HepG2 (cell line): Measurements from ENCODE around the gene AK4. TPM values are rescaled to one million over a fixed set of nuclear protein-coding genes. Genes with fewer than 3 reads are reported as not detected.

ENCODE experiments used
- ATAC-seq: fragments of 200-7000 bp; cut with Tn5 transposase; 3 replicates; pipeline ENCODE4 v1.9.1; 2020; ENCODE audit warnings: mild to moderate bottlenecking, moderate library complexity
- BruUV-seq: library from RNA; stranded (reverse); fragments of 400-500 nt; replicated peaks from 2 replicates; lab custom pipeline; 2021; lab: Mats Ljungman, UMichigan
- CTCF ChIA-PET: fragments of 300-600 bp; formaldehyde crosslinking; extraction: SDS; loops from one replicate; lab custom pipeline; 2021; ENCODE audit warnings: low total read pairs, inconsistent platforms, low intra/inter-chr PET ratio; lab: Yijun Ruan, JAX
- POLR2A ChIA-PET: fragments of 350-600 bp; sonication (Branson Sonifier 250); formaldehyde crosslinking; loops from one replicate; lab custom pipeline; 2020; ENCODE audit warnings: antibody characterized with exemption, inconsistent platforms; lab: Yijun Ruan, JAX
- DNase-seq: peaks from one replicate; pipeline ENCODE4 v3.0.0-alpha.2; 2015; ENCODE audit warnings: low spot score
- FAIRE-seq: peaks from 3 replicates; lab custom pipeline; 2011; peaks lifted over from hg19 to GRCh38; lab: Jason Lieb, UNC
- H2AFZ ChIP-seq: one replicate; pipeline ENCODE4 v1.6.1; 2011; ENCODE audit warnings: low read length, inconsistent platforms
- H3K27ac ChIP-seq: fragments of 300-600 bp; 3 replicates; pipeline ENCODE4 v1.8.0; 2011; ENCODE audit warnings: mixed run types, mild to moderate bottlenecking, mixed read lengths, low read length, inconsistent platforms; ENCODE audit not compliant: insufficient read depth; ENCODE audit errors: extremely low read length
- H3K27me3 ChIP-seq, 2 experiments: fragments of 200-600 bp in 1 of 2; 2 replicates in 1 of 2; 3 replicates in 1 of 2; pipeline versions ENCODE4 v1.6.0 to v1.8.0; 2011; ENCODE audit warnings: low read length in 2 of 2, mild to moderate bottlenecking in 2 of 2, moderate library complexity in 2 of 2, inconsistent platforms in 1 of 2; ENCODE audit not compliant: insufficient read depth in 2 of 2, control insufficient read depth in 1 of 2
- H3K36me3 ChIP-seq, 2 experiments: fragments of 200-600 bp in 1 of 2; replicated peaks in 1 of 2; 2 replicates in 1 of 2; 3 replicates in 1 of 2; pipeline versions ENCODE4 v1.5.1 to v1.8.0; 2011; ENCODE audit warnings: low read length in 2 of 2, inconsistent platforms in 1 of 2; ENCODE audit not compliant: insufficient read depth in 2 of 2, control insufficient read depth in 1 of 2
- H3K4me1 ChIP-seq: 2 replicates; pipeline ENCODE4 v1.5.1; 2012; ENCODE audit warnings: low read length, inconsistent platforms; ENCODE audit not compliant: insufficient read depth
- H3K4me2 ChIP-seq: 2 replicates; pipeline ENCODE4 v1.6.0; 2011; ENCODE audit warnings: low read depth, low read length, inconsistent platforms
- H3K4me3 ChIP-seq, 3 experiments: fragments of 200-600 bp in 1 of 3; sonication (generic), shearing (Covaris generic) in 1 of 3; replicated peaks in 1 of 3; 2 replicates each; pipeline ENCODE4 v1.5.1; 2011 to 2016; ENCODE audit warnings: low read length in 3 of 3, inconsistent platforms in 2 of 3, low read depth in 2 of 3, mild to moderate bottlenecking in 2 of 3, control low read depth in 1 of 3, mixed read lengths in 1 of 3; ENCODE audit not compliant: insufficient read depth in 1 of 3
- H3K79me2 ChIP-seq: one replicate; pipeline ENCODE4 v1.6.1; 2011; ENCODE audit warnings: low read length, inconsistent platforms; ENCODE audit not compliant: insufficient read depth
- H3K9ac ChIP-seq: 2 replicates; pipeline ENCODE4 v1.6.0; 2011; ENCODE audit warnings: mild to moderate bottlenecking, low read depth, low read length, inconsistent platforms; ENCODE audit not compliant: insufficient read depth
- H3K9me3 ChIP-seq: 2 replicates; pipeline ENCODE4 v1.5.1; 2012; ENCODE audit warnings: mild to moderate bottlenecking, low read length
- H4K20me1 ChIP-seq: 2 replicates; pipeline ENCODE4 v1.6.0; 2011; ENCODE audit warnings: inconsistent platforms, mild to moderate bottlenecking, low read length, moderate library complexity; ENCODE audit not compliant: insufficient read depth
- MEIS1 ChIP-seq: sonication (generic); formaldehyde crosslinking; IDR thresholded peaks from 2 replicates; pipeline ENCODE4 v1.9.0; 2021; ENCODE audit warnings: mild to moderate bottlenecking, missing genetic modification reagents, moderate library complexity, borderline replicate concordance
- ZBTB38 ChIP-seq: sonication (generic); formaldehyde crosslinking; IDR thresholded peaks from 2 replicates; pipeline ENCODE4 v1.5.1; 2020; ENCODE audit warnings: mild to moderate bottlenecking, missing genetic modification reagents
- WGBS: methylation state at CpG from one replicate; pipeline ENCODE4 v1.1.6; 2017; ENCODE audit warnings: low lambda C conversion rate; 5-methylcytosine and 5-hydroxymethylcytosine counted together
- in situ Hi-C: cut with HindIII; loops from 2 replicates; pipeline ENCODE4 v1.10.0; 2017; ENCODE audit warnings: low pct_unique_long_range_greater_than_20kb; ENCODE audit not compliant: extremely low pct_ligation_motif_present
- intact Hi-C: fragments of 100-400 bp; cut with micrococcal nuclease; formaldehyde crosslinking; loops from one replicate; pipeline ENCODE4 v1.10.0; 2022; ENCODE audit not compliant: unreplicated experiment
- polyA plus RNA-seq, 8 experiments: library from polyadenylated mRNA; depleted of rRNA in 3 of 8; stranded (reverse) in 7 of 8; unstranded in 1 of 8; fragments of >200 nt; fragmentation: Illumina TruSeq in 4 of 8; extraction: Trizol in 4 of 8; gene quantifications; 2 replicates each; pipeline versions ENCODE4 v1.2.1 to v1.2.3, GENCODE V29; 2011 to 2016; ENCODE audit warnings: low read depth in 4 of 8, missing spikeins in 1 of 8, mixed read lengths in 1 of 8; ENCODE audit not compliant: insufficient read depth in 1 of 8
- total RNA-seq, 5 experiments: library from RNA; depleted of rRNA; stranded (reverse); fragments of >200 nt; fragmentation: Illumina TruSeq; extraction: Trizol; gene quantifications; 2 replicates each; pipeline ENCODE4 v1.2.3, GENCODE V29; 2016; ENCODE audit warnings: low read depth in 1 of 5
- TF ChIP-seq, protein P1 (sequence below): sonication (generic); formaldehyde crosslinking; IDR thresholded peaks from 2 replicates; pipeline ENCODE4 v1.4.0; 2020; ENCODE audit warnings: missing genetic modification reagents

AK4 gene
- total and polyA plus RNA-seq, 2 of the 13 experiments (the other 11 are each of a cell fraction or from before 2014, with no cell fraction given): 110 to 160 TPM

DNA sequence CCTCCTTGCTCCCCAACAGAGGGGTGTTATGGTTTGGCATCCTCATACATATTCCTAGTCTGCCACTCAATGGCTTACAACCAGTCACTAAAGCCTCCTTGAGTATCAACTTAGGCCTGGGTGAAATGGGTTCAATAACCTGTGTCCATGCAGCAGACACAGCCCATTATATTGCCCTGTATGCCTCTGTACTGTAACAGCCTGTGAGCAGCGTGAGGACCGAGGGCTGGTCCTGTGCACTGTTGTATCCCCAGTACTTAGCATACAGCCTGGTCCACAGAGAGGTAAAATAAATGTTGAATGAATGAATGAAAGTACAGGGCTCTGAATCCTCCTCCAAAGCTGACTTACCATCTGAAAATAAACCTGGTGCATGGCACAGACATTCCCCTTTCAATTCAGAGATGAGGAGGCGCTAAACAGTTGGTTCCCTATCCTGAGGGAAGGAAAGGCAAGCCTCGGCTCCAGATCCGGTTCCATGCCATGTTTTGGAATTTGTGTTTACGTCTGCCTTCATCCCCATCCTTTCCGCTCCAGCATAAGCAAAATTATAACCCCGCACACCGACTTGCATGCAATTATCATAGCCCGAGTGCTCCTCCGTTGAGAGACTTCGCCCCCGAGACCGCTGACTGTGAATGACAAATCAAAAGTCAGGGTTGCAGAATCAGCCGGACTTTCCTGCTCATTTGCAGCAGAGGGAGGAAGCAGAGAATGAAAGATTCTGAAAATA is 116.4 kb downstream of the AK4 start:
- no peaks in the 10 kb centered on the region for H3K27me3 ChIP-seq
- BruUV-seq: no TSS peak
- FAIRE-seq: no peak
- no peak for DNase-seq
- 77% methylated on average over 13 of the region's 15 CpGs for WGBS
- ATAC-seq: no peak
- TF ChIP-seq MEIS1 (CRISPR knock-in tag) (no peak), ZBTB38 (peak; percentile 52; the same call in 1 of the 2 replicates)
- TF ChIP-seq, protein P1, sequence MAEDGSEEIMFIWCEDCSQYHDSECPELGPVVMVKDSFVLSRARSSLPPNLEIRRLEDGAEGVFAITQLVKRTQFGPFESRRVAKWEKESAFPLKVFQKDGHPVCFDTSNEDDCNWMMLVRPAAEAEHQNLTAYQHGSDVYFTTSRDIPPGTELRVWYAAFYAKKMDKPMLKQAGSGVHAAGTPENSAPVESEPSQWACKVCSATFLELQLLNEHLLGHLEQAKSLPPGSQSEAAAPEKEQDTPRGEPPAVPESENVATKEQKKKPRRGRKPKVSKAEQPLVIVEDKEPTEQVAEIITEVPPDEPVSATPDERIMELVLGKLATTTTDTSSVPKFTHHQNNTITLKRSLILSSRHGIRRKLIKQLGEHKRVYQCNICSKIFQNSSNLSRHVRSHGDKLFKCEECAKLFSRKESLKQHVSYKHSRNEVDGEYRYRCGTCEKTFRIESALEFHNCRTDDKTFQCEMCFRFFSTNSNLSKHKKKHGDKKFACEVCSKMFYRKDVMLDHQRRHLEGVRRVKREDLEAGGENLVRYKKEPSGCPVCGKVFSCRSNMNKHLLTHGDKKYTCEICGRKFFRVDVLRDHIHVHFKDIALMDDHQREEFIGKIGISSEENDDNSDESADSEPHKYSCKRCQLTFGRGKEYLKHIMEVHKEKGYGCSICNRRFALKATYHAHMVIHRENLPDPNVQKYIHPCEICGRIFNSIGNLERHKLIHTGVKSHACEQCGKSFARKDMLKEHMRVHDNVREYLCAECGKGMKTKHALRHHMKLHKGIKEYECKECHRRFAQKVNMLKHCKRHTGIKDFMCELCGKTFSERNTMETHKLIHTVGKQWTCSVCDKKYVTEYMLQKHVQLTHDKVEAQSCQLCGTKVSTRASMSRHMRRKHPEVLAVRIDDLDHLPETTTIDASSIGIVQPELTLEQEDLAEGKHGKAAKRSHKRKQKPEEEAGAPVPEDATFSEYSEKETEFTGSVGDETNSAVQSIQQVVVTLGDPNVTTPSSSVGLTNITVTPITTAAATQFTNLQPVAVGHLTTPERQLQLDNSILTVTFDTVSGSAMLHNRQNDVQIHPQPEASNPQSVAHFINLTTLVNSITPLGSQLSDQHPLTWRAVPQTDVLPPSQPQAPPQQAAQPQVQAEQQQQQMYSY: peak; percentile 98
- in situ Hi-C loops (no loop called here), intact Hi-C loops (no loop called here)
- no peak overlapping the region for H3K4me2 ChIP-seq
- H3K9me3 ChIP-seq: no peaks in the 10 kb centered on the region
- no peak overlapping the region for H3K4me3 ChIP-seq
- CTCF ChIA-PET: no interaction called here
- no peak overlapping the region for H2AFZ ChIP-seq
- H3K9ac ChIP-seq: no peak overlapping the region
- H3K4me1 ChIP-seq: peaks cover 20% of the 10 kb centered on the region
- H3K27ac ChIP-seq: no peak overlapping the region
- H3K36me3 ChIP-seq: no peaks in the 10 kb centered on the region
- no peaks in the 10 kb centered on the region for H4K20me1 ChIP-seq
- POLR2A ChIA-PET: interaction anchor here (1.1 to 2.5 kb wide), 2 partner anchors 155 to 349 kb away, joined by 3 to 10 read pairs; partner anchors contain the start of genes LEPR and LEPROT
- no peaks in the 10 kb centered on the region for H3K79me2 ChIP-seq
